ENCODE data around the gene SGPP2.

DNA sequence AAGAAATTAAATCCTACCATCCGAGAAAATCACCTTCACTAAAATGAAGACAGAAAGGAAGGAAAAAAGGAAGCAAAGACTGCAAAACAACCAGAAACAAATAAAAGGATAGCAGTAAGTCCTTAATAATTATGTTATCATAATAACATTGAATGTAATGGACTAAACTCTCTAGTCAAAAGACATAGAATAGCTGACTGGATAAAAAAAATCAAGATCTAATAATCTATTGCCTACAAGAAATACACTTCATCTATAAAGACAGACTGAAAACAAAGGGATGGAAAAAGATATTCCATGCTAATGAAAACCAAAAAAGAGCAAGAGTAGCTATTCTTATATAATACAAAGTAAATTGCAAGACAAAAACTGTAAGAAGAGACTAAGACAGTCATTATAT, 48.5 kb upstream of the SGPP2 start:
- no peak for TF ChIP-seq EZH2 (optimal IDR thresholded peaks at IDR 0.05; ENCODE audit: low read depth, low read length)
- no peak for TF ChIP-seq EZH2phosphoT487 (IDR thresholded peaks at IDR 0.05; ENCODE audit: low read length)
